Measurements from ENCODE around the gene SMIM11.

SMIM11 gene

DNA sequence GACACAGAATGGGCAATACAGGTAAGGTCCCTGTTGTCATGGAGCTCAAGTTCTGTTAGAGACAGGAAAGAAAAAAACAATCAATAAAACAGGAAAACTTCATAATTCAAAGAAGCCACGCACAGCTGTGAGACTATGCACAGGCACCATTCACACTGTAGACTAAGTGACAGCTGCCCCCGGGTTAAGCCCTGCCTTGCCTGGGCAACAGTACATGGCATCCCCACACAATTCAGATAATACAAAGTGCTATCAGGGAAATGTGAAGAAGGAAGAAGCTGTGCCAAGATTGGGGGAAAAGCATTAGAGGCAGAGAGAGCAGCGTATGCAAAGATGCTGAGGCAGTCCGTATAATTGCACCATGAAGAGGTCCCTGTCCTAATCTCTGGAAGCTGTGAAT, 20.5 kb upstream of the SMIM11 start:
- H3K27me3 ChIP-seq (ENCODE audit: insufficient read depth, low read depth) = no peaks in the 10 kb centered on the region; the same call in 1 of the 2 replicates
- H4K20me1 ChIP-seq (ENCODE audit: insufficient read depth) = no peaks in the 10 kb centered on the region
- H3K79me2 ChIP-seq (ENCODE audit: insufficient read depth, low read depth) = no peaks in the 10 kb centered on the region
- H3K4me2 ChIP-seq = no peak overlapping the region
- TF ChIP-seq, protein P1, sequence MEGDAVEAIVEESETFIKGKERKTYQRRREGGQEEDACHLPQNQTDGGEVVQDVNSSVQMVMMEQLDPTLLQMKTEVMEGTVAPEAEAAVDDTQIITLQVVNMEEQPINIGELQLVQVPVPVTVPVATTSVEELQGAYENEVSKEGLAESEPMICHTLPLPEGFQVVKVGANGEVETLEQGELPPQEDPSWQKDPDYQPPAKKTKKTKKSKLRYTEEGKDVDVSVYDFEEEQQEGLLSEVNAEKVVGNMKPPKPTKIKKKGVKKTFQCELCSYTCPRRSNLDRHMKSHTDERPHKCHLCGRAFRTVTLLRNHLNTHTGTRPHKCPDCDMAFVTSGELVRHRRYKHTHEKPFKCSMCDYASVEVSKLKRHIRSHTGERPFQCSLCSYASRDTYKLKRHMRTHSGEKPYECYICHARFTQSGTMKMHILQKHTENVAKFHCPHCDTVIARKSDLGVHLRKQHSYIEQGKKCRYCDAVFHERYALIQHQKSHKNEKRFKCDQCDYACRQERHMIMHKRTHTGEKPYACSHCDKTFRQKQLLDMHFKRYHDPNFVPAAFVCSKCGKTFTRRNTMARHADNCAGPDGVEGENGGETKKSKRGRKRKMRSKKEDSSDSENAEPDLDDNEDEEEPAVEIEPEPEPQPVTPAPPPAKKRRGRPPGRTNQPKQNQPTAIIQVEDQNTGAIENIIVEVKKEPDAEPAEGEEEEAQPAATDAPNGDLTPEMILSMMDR (conservative IDR thresholded peaks at IDR 0.05; ENCODE audit: low read depth, low read length) = no peak
- H3K27ac ChIP-seq = no peak overlapping the region
- no peak overlapping the region for H2AFZ ChIP-seq (ENCODE audit: low read depth)
- H3K9ac ChIP-seq = no peak overlapping the region
- no peak overlapping the region for H3K4me3 ChIP-seq (IDR thresholded peaks at IDR 0.05; ENCODE audit: insufficient read depth, low read depth, low read length)
- H3K36me3 ChIP-seq (ENCODE audit: insufficient read depth) = no peaks in the 10 kb centered on the region
- peaks cover 5% of the 10 kb centered on the region for H3K4me1 ChIP-seq (ENCODE audit: low read depth, poor library complexity, severe bottlenecking)

DNA sequence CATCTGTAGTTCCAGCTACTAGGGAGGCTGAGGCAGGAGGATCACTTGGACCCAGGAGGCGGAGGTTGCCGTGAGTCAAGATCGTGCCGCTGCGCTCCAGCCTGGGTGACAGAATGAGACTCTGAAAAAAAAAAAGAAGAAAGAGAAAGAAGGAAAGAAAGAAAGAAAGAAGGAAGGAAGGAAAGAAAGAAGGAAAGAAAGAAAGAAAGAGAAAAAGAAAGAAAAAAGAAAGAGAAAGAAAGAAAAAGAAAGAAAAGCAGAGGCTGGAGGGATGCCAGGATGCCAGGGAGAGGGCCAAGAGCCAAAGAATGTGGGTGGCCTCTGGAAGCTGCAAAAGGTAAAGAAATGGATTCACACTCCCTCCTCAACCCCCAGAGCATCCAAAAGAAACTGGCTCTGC, 19.7 kb upstream of the SMIM11 start:
- H3K36me3 ChIP-seq (ENCODE audit: insufficient read depth) = no peaks in the 10 kb centered on the region
- H2AFZ ChIP-seq (ENCODE audit: low read depth) = no peak overlapping the region
- no peaks in the 10 kb centered on the region; the same call in 1 of the 2 replicates for H3K27me3 ChIP-seq (ENCODE audit: insufficient read depth, low read depth)
- TF ChIP-seq, protein P1 (conservative IDR thresholded peaks at IDR 0.05; ENCODE audit: low read depth, low read length) = no peak
- no peaks in the 10 kb centered on the region for H4K20me1 ChIP-seq (ENCODE audit: insufficient read depth)
- no peak overlapping the region for H3K4me2 ChIP-seq
- peaks cover 5% of the 10 kb centered on the region for H3K4me1 ChIP-seq (ENCODE audit: low read depth, poor library complexity, severe bottlenecking)
- H3K4me3 ChIP-seq (IDR thresholded peaks at IDR 0.05; ENCODE audit: insufficient read depth, low read depth, low read length) = no peak overlapping the region
- H3K79me2 ChIP-seq (ENCODE audit: insufficient read depth, low read depth) = no peaks in the 10 kb centered on the region
- H3K9ac ChIP-seq = no peak overlapping the region
- no peak overlapping the region for H3K27ac ChIP-seq

DNA sequence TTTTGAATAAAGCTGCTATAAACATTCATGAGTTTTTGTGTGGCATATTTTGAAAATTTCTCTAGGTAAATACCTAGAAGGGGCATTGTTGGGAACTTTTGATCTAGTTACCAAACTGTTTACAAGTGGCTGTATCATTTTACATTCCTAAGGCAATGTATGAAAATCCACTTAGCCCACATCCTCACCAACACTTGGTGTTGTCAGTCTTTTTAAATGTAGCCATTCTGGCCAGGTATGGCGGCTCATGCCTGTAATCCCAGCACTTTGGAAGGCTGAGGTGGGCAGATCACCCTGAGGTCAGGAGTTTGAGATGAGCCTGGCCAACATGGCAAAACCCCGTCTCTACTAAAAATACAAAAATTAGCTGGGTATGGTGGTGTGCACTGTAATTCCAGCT, 17.4 kb upstream of the SMIM11 start:
- peaks cover 10% of the 10 kb centered on the region for H3K4me1 ChIP-seq (ENCODE audit: low read depth, poor library complexity, severe bottlenecking)
- no peaks in the 10 kb centered on the region for H3K79me2 ChIP-seq (ENCODE audit: insufficient read depth, low read depth)

DNA sequence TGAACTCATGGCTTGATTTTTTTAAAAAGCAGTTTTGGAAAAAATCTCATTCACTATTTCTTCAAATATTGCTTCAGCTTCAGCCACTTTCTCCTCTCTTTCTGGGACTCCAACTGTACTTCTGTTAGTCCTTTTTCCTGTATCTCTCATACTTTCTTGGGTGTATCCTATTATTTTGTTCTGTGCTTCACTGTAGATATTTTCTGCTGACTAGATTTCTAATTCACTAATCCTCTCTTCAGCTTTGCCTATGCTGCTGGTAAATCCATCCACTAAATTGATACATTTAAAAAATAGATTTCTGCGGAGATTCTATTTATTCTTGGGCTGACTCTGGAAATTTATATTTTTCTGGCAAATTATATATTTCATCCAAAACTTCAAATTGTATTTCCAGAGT, 16.4 kb upstream of the SMIM11 start:
- H3K4me1 ChIP-seq (ENCODE audit: low read depth, poor library complexity, severe bottlenecking) = peaks cover 10% of the 10 kb centered on the region
- H3K36me3 ChIP-seq (ENCODE audit: insufficient read depth) = no peaks in the 10 kb centered on the region
- no peak overlapping the region for H3K27ac ChIP-seq
- H4K20me1 ChIP-seq (ENCODE audit: insufficient read depth) = no peaks in the 10 kb centered on the region
- H3K9ac ChIP-seq = no peak overlapping the region
- no peaks in the 10 kb centered on the region for H3K27me3 ChIP-seq (ENCODE audit: insufficient read depth, low read depth)
- no peaks in the 10 kb centered on the region for H3K79me2 ChIP-seq (ENCODE audit: insufficient read depth, low read depth)
- H3K4me3 ChIP-seq (IDR thresholded peaks at IDR 0.05; ENCODE audit: insufficient read depth, low read depth, low read length) = no peak overlapping the region
- H3K4me2 ChIP-seq = no peak overlapping the region
- TF ChIP-seq, protein P1 (conservative IDR thresholded peaks at IDR 0.05; ENCODE audit: low read depth, low read length) = no peak
- H2AFZ ChIP-seq (ENCODE audit: low read depth) = no peak overlapping the region

More for the DNA sequence above, 17.4 kb upstream of the SMIM11 start:
- Histone ChIP-seq H3K36me3 (ENCODE audit: insufficient read depth) (no peaks in the 10 kb centered on the region), H4K20me1 (ENCODE audit: insufficient read depth) (no peaks in the 10 kb centered on the region), H3K4me3 (IDR thresholded peaks at IDR 0.05; ENCODE audit: insufficient read depth, low read depth, low read length) (no peak overlapping the region), H2AFZ (ENCODE audit: low read depth) (no peak overlapping the region), H3K4me2 (no peak overlapping the region), H3K27ac (no peak overlapping the region), H3K27me3 (ENCODE audit: insufficient read depth, low read depth) (no peaks in the 10 kb centered on the region), H3K9ac (no peak overlapping the region)
- TF ChIP-seq, protein P1 (conservative IDR thresholded peaks at IDR 0.05; ENCODE audit: low read depth, low read length) = no peak

Data from KMS-11 (cell line).